Stimulated activated naive CD4-positive, alpha-beta T cell (primary cell): Measurements from ENCODE around the gene SHROOM4.

Experiments used
- DNase-seq, 6 experiments: peaks; one replicate each; lab custom pipeline; 2025; lab: John Stamatoyannopoulos, UW

SHROOM4 gene

DNA sequence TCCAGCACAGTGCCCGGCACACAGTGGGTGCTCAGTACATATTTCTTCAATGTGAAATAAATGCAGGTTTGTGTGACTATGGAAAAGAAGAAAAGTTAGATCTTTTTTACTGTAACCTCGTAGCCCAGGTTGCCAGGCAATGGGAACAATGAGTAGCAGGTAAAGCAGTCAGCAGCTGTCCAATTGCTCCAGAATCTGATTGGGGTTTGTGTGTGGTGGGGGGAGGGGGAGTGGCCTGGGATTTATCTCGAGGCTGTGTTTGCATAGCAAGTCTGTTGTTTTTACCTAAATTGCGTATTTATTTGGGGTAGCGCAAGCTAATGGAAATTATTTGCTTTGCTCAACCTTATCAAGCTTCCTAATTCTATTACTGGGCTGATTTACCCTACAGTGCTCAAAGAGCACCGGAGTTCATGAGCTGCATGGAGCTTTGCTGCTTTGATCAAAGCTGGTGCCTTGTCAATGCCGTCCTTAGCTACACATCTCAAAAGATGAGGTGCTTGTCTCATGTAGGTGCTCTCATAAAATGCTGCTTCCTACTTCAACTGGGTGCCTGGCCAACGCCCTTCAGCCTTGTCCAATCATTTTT, 198.3 kb downstream of the SHROOM4 start:
- DNase-seq = no peak

GRCh38 chrX:50614460-50614859, 199.5 kb downstream of the SHROOM4 start:
- no peak for DNase-seq

DNA sequence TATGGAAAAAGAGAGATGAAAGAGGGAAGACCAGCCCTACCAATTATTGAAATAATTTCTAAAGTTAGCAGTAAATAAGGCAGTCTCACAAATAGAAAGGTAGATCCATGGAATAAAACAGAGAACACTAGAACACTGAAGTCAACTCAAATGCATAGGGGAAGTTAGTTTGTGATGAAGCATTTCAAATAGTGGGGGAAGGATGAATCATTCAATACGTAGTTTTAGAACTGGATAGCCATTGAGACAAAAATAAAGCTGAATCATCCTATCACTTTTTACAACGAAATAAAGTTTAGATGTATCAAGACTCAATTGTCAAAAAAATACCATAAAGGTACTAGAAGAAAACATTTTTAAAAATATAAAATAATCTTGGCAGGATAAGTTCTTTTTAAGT, 200.1 kb downstream of the SHROOM4 start:
- no peak for DNase-seq

DNA sequence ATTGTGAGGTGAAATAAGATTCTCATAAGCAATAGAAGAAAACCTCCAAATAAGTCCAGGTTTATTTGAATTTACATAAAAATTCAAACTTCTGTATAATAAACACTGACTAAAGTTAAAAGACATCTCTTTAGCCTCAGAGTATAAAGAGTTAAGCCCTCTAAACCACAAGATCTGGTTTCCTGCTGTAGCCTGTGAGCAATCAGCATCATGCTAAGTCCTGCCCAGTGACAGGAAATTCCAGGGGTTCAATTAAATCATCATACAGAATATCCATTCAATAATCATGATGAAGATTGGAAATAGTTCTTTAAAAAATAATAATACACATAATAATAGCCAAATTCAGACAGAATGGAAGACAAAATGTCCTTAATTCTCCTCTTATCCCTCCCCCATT, 204.2 kb downstream of the SHROOM4 start:
- DNase-seq = no peak

GRCh38 chrX:50606300-50606950, 207.6 kb downstream of the SHROOM4 start:
- DNase-seq = no peak

GRCh38 chrX:50596056-50596455, 217.9 kb downstream of the SHROOM4 start:
- DNase-seq = no peak

DNA sequence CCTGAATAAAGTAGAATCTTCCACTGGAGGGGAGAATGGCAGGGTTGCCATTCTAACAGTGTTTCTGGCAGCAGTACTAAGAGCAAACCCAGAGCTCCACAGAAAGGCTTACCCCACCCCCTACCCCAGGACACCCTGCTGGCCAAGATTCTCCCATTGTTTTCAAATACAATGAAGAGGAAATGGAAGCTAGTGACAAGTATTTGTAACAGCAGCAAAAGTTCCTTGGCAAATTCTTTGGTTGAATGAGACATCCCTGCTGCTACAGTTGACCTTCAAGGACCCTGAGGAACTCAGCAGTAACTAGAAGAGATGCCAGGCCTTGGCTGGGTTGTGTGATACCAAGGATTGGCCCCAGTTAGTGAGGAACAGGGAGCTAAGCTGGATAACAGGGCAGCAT, 219.2 kb downstream of the SHROOM4 start:
- DNase-seq = no peak

DNA sequence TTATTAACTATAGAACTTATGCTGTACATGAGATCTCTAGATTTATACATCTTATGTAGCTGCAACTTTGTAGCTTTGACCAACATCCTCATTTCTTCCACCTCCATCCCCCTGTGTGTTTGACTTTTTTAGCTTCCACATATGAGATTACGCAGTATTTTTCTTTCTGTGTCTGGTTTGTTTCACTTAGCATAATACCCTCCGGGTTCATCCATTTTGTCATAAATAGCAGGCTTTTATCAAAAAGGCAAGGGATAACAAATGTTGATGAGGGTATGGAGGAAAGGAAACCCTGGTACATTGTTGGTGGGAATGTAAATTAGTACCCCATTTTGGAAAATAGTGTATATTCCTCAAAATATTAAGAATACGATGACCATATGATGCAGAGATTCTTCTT, 227.0 kb downstream of the SHROOM4 start:
- DNase-seq = no peak

DNA sequence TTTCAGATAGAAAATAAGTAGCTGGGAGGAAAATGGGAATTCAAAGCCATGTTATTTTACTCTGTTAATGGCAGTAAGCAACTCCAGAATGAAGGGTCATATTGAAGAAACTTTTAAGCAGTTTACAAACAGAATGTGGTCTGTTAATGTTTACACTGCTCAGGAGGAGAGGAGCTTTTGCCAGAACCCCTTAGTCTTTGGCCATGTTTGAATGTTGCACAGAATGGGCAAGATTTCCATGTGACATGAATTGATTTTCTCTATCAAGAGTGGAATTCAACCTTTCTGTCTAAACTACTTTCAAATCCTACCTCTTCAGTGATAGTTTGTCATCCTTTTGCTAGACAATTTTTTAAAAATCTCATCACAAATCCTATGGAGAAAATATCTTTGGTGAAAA, 227.6 kb downstream of the SHROOM4 start:
- DNase-seq = no peak

GRCh38 chrX:50581405-50581804, 232.6 kb downstream of the SHROOM4 start:
- no peak for DNase-seq

GRCh38 chrX:50579955-50580354, 234.0 kb downstream of the SHROOM4 start:
- peak in 4 of 6 experiments; percentile 1 to 14 (median 11) for DNase-seq

DNA sequence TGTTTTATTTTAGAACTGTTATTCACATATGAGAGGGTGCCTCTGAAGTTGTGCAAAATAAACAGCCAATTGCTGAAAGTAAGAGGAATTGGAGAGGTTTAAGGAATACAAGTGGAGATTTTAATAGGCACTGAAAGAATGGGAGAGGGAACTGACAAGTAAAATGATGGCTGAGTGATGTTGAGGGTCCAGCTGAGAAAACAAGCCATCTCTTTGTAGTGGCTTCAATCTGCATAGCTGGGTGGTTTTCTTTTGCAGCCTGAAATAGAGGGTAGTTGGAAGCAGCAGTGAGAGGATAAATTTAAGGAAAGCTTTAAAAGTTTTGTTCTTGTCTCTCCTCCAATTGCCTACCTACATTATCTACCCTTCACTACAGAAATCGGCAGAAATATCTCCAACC, 236.7 kb downstream of the SHROOM4 start:
- no peak for DNase-seq

DNA sequence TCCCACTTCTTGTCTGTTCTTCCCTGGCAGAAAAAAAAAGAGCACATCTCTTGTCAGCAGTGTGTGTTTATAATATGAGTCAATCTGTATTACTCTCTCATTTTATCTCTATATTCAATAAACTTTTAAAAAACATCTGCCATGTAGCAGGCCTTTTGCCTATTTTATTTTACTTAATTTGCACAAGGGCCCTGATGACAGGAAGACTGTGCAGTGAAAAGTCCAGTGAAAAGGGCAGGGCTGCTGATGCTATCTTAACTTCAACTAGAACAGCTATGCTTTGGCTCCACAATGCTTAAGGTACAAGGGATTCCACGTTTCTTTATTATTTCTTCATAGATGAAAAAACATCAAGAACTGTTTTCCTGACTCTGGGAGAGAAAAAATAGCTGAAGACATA, 246.4 kb downstream of the SHROOM4 start:
- DNase-seq = no peak

GRCh38 chrX:50565718-50566117, 248.3 kb downstream of the SHROOM4 start:
- no peak for DNase-seq
